Fibroblast of mammary gland (primary cell): Measurements from ENCODE around the gene IFT74.

Experiments used
- DNase-seq: peaks from one replicate; pipeline ENCODE4 v3.0.0-alpha.2; 2010; ENCODE audit warnings: low read depth
- H3K4me3 ChIP-seq: 2 replicates; pipeline ENCODE4 v1.5.1; 2011; ENCODE audit warnings: low read depth, mild to moderate bottlenecking, low read length, moderate library complexity; ENCODE audit not compliant: control insufficient read depth
- TF ChIP-seq, protein P1 (sequence below): conservative IDR thresholded peaks from 2 replicates; pipeline ENCODE4 v1.5.1; 2011; ENCODE audit warnings: low read depth, low read length, inconsistent platforms; ENCODE audit not compliant: control insufficient read depth, insufficient read depth

IFT74 gene

DNA sequence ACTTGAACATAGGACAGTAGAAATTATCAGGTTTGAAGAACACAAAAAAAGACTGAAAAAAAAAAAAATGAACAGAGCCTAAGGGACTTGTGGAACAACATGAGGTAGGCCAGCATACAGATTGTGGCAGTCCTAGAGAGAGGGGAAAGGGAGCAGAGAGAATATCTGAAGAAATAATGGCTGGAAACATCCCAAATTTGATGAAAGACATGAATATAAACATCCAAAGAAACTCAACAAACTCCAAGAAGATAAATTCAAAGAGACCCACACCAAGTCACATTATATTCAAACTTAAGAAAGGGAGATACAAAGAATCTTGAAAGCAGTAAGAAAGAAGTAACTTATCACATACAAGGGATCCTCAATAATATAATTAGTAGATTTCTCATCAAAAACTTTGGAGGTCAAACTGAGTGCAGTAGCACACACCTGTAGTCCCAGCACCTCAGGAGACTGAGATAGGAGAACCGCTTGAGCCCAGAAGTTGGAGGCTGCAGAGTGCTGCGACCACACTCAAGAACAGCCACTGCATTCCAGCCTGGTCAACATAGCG, 18.3 kb upstream of the IFT74 start:
- TF ChIP-seq, protein P1, sequence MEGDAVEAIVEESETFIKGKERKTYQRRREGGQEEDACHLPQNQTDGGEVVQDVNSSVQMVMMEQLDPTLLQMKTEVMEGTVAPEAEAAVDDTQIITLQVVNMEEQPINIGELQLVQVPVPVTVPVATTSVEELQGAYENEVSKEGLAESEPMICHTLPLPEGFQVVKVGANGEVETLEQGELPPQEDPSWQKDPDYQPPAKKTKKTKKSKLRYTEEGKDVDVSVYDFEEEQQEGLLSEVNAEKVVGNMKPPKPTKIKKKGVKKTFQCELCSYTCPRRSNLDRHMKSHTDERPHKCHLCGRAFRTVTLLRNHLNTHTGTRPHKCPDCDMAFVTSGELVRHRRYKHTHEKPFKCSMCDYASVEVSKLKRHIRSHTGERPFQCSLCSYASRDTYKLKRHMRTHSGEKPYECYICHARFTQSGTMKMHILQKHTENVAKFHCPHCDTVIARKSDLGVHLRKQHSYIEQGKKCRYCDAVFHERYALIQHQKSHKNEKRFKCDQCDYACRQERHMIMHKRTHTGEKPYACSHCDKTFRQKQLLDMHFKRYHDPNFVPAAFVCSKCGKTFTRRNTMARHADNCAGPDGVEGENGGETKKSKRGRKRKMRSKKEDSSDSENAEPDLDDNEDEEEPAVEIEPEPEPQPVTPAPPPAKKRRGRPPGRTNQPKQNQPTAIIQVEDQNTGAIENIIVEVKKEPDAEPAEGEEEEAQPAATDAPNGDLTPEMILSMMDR: no peak
- no peak overlapping the region for H3K4me3 ChIP-seq
- DNase-seq: no peak

DNA sequence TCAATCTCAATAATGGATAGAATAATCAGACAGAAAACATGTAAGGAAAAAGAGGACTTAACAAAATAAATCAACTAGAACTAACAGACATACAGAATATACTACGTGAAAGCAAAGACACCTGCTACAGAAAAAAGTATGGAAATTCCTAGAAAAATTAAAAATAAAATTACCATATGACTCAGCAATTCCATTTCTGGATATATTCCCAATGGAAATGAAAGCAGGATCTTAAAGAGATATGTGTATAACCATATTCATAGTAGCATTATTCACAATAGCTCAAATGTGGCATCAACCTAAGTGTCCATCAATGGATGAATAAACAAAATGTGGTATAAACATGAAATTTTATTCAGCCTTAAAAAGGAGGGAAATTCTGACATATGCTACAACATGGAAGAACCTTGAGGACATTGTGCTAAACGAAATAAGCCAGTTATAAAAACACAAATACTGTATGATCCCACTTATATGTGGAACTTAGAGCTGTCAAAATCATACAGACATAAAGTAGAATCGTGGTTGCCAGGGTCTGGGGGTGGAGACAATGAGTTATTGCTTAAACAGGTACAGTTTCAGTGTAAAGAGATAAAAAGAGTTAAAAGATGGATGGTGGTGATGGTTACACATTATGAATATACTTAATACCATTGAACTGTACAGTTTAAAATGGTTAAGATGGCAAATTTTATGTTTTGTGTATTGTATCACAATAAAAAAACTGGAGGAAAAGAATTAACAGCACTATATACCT, 16.1 kb upstream of the IFT74 start:
- DNase-seq: no peak
- TF ChIP-seq, protein P1: no peak
- H3K4me3 ChIP-seq: no peak overlapping the region

DNA sequence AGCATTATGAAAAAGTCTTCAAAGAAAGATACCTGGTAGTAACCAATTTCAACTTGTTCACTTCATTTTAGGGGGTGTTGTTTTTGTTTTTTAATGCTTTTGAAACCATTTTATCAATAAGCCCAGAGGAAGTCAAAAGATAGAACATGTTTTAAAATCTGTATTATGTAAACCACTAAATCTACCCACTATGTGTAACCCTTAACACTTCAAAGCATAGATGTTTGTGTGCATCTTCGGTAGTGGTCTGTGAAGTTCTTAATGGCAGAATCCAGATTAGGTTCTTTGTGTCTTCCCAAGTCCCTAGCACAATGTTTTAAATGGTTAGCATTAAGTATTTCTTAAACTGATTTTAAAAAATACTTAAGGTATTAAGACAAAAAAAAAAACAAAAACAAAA, 15.4 kb upstream of the IFT74 start:
- DNase-seq: no peak
- TF ChIP-seq, protein P1: no peak
- no peak overlapping the region for H3K4me3 ChIP-seq

DNA sequence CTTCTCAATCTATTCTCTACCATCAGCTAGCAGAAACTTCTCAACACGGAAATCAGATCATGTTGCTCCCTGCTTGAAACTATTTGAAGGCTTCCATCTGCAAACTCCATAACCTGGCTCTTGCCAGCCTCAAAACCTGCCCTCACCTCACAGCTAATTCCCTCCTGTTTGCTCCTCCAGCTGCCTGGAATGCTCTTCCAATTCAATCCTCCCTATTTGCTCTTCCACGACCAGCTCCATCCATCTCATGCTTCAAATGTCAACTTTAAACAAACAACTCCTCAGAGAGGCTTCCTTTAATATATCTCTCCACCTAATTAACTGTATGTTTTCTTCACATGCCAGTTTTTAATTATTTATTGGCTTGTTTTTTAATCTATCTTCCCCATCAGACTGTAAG, 10.6 kb upstream of the IFT74 start:
- H3K4me3 ChIP-seq: peak overlapping the region; percentile 96
- DNase-seq: no peak
- TF ChIP-seq, protein P1: no peak

DNA sequence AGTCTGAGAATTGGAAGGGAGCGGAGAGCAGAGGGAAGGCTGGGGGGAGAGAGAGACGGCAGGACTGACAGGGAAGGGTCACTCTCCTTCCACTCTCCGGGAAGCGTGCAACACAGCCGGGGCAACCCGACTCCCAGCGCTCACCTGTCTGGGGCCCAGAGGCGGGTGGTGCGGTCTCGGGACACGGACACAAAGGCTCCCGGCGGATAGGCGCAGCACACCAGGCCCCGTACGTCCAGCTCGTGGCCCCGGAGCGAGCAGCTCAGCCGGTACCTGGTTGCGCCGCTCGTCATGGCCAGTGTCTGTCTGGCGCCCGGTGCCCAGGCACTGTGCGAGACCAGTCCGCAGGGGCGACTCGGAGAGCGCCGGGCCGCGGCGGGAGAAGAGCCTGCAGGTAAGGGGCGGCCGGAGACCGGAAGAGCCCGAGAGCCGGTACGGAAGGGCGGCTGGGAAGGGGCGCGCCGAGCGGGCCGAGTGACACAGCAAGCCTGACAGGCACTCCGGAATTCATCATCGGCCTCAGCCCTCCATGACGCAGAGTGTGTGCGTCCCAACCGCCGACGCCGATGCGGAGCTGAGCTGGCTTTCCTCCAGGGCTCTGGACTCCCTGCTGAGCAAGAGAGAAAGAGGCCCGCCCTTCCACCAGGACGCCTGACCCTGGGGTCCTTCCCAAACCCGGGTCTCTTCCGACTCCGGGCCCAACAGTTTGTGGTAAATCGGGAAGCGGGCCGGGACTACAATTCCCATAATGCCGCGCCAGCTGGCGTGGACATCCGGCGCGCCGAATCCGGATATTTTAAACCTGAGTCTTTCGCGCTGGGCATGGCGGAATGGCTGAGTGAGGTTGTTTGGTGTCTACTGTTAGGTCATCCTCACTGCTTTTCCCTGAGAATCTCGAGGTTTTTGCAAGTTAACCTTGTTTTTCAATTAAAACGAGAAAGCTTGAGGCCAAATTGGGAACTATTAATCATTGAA, 9.2 kb upstream of the IFT74 start, which contains the start of gene PLAA:
PLAA (minus strand) TSS at position 490 of the 975 bp plus-strand sequence; CDS start at position 293, 197 bp downstream.
- TF ChIP-seq, protein P1: no peak
- DNase-seq: peak; percentile 92
- H3K4me3 ChIP-seq: peak within 1 kb of the TSS; percentile 96

DNA sequence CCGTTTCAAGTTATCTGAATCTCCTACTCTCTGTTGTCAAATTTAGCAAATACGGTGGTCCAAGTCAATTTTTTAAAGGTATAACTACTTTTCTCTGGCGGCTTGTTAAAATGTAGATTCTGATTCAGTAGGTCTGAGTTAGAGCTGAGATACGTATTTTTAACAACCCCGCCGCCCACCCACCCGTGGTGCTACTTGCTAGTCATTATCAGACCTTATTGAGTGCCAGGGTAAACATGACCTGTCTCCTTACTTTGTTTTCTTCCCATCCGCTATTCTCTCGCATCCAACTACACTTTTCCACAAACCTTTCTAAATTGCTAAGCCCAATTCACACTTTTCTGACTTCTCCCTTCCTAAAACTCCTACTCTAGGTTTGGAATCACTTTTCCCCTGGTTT, 8.5 kb upstream of the IFT74 start:
- H3K4me3 ChIP-seq: peak overlapping the region; percentile 96
- TF ChIP-seq, protein P1: no peak
- DNase-seq: no peak
